Measurements from ENCODE around the gene DUSP15. TPM values are rescaled to one million over a fixed set of nuclear protein-coding genes. Genes with fewer than 3 reads are reported as not detected.

Gene DUSP15
- total and polyA plus RNA-seq, 2 of the 8 experiments (the other 6 are each of a cell fraction or from before 2014, with no cell fraction given): 0.91 to 3.2 TPM

DNA sequence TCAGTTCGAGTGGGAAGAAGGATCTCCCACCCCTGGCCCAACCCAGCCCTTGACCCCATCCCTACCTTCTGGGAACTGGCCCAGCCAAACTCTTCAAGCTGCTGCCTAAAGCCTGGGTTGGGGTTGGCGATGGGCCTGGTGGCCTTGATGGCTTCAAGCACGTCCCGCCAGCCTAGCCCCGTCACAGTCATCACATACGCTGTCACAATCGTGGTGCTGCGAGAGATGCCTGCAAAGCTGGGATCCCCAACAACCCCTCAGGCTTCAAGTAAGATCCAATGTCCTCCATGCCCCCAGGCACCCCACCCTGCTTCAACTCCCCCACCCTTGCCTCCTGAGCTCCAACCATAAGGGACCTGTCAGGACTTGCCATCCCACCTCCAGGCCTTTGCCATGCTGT is 7.8 kb downstream of the DUSP15 start:
- no peak for DNase-seq (ENCODE audit: low read depth in 1 of 2, low spot score in 2 of 2)
- CTCF ChIA-PET (ENCODE audit: partially characterized antibody): interaction anchor here (0.8 to 4.4 kb wide), 6 partner anchors 9 to 89 kb away, joined by 3 to 26 read pairs (median 4); partner anchors contain the start of gene PDRG1
- 86% methylated on average over 8 of the region's 8 CpGs; no CpG with 5 or more reads in 1 of the 2 experiments for WGBS, 2 experiments (ENCODE audit: extremely low coverage in 1 of 2, insufficient coverage in 1 of 2, insufficient read length in 1 of 2, insufficient replicate concordance in 2 of 2, low coverage in 1 of 2, low lambda C conversion rate in 2 of 2, missing lambda C conversion rate in 1 of 2)

More for the DNA sequence above, 7.8 kb downstream of the DUSP15 start:
- Histone ChIP-seq H2BK12ac (ENCODE audit: low read depth, low read length) (peak overlapping the region; percentile 88; the same call in 1 of the 2 replicates), H4K91ac (replicated peaks; ENCODE audit: insufficient read length, low read length) (peak overlapping the region; percentile 34), H3K9me3 (ENCODE audit: insufficient read depth in 2 of 2, low read depth in 1 of 2, low read length in 1 of 2) (no peaks in the 10 kb centered on the region), H2AFZ (ENCODE audit: low read length) (no peak overlapping the region), H2BK20ac (ENCODE audit: low read length) (no peak overlapping the region), H2BK15ac (ENCODE audit: low read length) (peak overlapping the region; percentile 99), H3K9ac (replicated peaks in 1 of 4; ENCODE audit: extremely low read depth in 1 of 4, low read depth in 3 of 4, low read length in 3 of 4) (no peak overlapping the region; a peak in 1 of 7 replicates), H3K79me2 (ENCODE audit: control insufficient read depth in 1 of 2, insufficient read depth in 2 of 2, low read length in 2 of 2) (no peaks in the 10 kb centered on the region), H3K14ac (ENCODE audit: insufficient read length) (no peak overlapping the region), H3K36me3 (ENCODE audit: control insufficient read depth in 2 of 4, insufficient read depth in 4 of 4, low read length in 3 of 4) (no peaks in the 10 kb centered on the region), H3K4me3 (ENCODE audit: extremely low read depth in 1 of 4, insufficient read depth in 2 of 4, low read depth in 3 of 4, low read length in 4 of 4) (peak overlapping the region; percentile 60 to 86 (median 74); a peak in 7 of 8 replicates), H4K20me1 (replicated peaks in 1 of 2; ENCODE audit: control insufficient read depth in 1 of 2, insufficient read depth in 2 of 2, low read length in 2 of 2) (no peaks in the 10 kb centered on the region), H3K27me3 (replicated peaks in 1 of 4; ENCODE audit: control insufficient read depth in 3 of 4, extremely low read depth in 1 of 4, insufficient read depth in 3 of 4, low read length in 3 of 4) (peaks cover 0 to 18% (median 14%) of the 10 kb centered on the region in 4 experiments; a peak in 5 of 7 replicates), H4K8ac (ENCODE audit: extremely low read depth, insufficient read depth, low read length) (no peak overlapping the region), H3K79me1 (ENCODE audit: low read depth, low read length) (no peaks in the 10 kb centered on the region), H3K4ac (replicated peaks; ENCODE audit: insufficient read length, low read depth, low read length) (peak overlapping the region; percentile 15), H3K18ac (ENCODE audit: extremely low read depth, low read length) (peak overlapping the region; percentile 67), H2AK5ac (ENCODE audit: low read depth, low read length) (no peak overlapping the region), H3K27ac (ENCODE audit: low read depth, low read length) (no peak overlapping the region), H2BK5ac (ENCODE audit: low read depth, low read length) (no peak overlapping the region), H3K4me2 (ENCODE audit: insufficient read depth in 1 of 2, low read depth in 2 of 2, low read length in 2 of 2) (peak overlapping the region; percentile 68 to 97), H4K5ac (ENCODE audit: insufficient read length, low read depth, low read length) (no peak overlapping the region), H3K23me2 (ENCODE audit: low read depth, low read length) (peaks cover 15% of the 10 kb centered on the region), H3K23ac (ENCODE audit: insufficient read length) (no peak overlapping the region), H3K56ac (replicated peaks; ENCODE audit: insufficient read length, low read depth, low read length) (no peak overlapping the region), H3K4me1 (replicated peaks in 1 of 4; ENCODE audit: control insufficient read depth in 3 of 4, insufficient read depth in 4 of 4, low read length in 3 of 4) (peaks cover 3 to 24% (median 13%) of the 10 kb centered on the region in 4 experiments), H2BK120ac (replicated peaks; ENCODE audit: low read depth, low read length) (no peak overlapping the region)
- POLR2A ChIA-PET (ENCODE audit: partially characterized antibody): interaction anchor here (1.0 kb wide), 1 partner anchor 105 kb away, joined by 3 read pairs; no protein-coding TSS in a partner anchor
- no peak for TF ChIP-seq SRF (IDR thresholded peaks at IDR 0.05; ENCODE audit: low read depth, low read length)
- no peak for TF ChIP-seq SIX5 (IDR thresholded peaks at IDR 0.05; ENCODE audit: low read depth, low read length)
- no peak for TF ChIP-seq HDAC2 (IDR thresholded peaks at IDR 0.05; ENCODE audit: borderline replicate concordance in 1 of 2, low read depth in 2 of 2, low read length in 2 of 2)
- no peak for FAIRE-seq

Data from H1 (cell line).